GM21381 (cell line): Measurements from ENCODE around the gene GBX1.

Source experiments
- ATAC-seq: cut with Tn5 transposase; IDR thresholded peaks from one replicate; pipeline ENCODE4 v1.9.1; 2021; ENCODE audit warnings: mild to moderate bottlenecking, moderate library complexity; ENCODE audit not compliant: unreplicated experiment

GBX1 gene

DNA sequence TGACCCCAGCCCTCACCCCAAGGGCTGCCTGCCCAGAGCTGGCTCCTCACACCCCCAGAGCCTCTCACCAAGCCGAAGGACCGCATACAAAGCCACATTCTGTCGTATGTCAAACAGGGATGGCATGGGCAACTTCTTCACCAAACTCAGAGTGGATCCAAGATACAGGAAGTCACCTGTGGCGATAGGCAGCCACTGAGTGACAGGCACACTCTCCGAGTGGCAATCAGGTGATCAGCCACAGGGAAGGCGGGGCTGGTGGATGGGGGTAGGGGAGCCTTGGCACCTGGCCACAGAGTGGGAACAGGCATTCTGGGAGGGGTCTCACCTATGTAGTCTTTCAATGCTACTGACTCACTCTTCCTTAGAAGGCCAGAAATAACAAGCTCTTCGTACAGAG lies 26.7 kb upstream of the GBX1 start:
- ATAC-seq: no peak

GRCh38 chr7:151193203-151193978 lies 25.9 kb upstream of the GBX1 start:
- ATAC-seq: no peak

DNA sequence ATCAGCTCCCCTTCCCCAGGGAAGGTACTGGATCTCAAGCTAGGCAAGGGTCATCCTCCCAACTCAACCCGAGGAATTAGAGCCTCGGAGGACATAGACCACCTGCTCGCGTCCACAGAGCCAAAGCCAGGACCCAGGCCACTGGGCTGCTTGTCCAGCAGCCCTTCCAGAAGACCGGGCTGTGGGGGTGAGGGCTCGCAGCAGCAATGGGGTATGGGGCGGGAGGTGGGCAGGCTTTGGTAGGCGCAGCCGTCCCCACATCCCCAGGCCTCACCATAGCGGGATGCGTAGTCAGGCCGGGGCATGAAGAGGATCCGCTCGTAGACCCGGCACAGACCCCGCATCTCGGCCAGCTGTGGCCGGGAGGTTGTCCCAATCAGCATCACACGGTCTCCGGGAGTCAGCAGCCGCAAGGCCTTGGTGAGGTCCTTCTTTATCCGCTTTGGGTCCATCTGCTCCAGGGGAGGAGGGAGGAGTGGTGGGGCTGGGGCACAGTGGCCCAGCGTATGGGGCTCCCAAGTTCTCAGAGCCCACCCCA lies 24.6 kb upstream of the GBX1 start:
- no peak for ATAC-seq

DNA sequence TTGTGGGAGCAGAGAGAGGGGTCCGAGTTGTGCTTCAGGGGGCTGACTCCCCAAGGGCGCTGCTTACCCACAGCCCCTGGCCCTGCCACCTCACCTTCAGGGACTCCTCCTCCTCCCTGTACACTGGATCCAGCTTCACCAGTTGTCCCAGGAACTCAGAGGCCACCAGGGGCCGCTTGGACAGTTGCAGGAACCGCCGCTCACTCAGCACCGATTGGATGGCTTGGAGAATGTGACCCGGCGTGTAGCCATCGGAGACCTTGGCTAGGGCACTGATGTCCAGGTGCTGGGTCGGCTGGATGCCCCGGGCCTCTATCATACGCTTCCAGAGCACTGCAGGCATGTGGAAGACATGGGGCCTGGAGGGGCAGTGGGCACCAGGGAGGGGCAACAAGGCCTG lies 24.1 kb upstream of the GBX1 start:
- no peak for ATAC-seq

- no peak for ATAC-seq
Observed at GRCh38 chr7:151189038-151189437, 21.5 kb upstream of the GBX1 start.

GRCh38 chr7:151188252-151188542 lies 20.7 kb upstream of the GBX1 start:
- ATAC-seq: no peak

DNA sequence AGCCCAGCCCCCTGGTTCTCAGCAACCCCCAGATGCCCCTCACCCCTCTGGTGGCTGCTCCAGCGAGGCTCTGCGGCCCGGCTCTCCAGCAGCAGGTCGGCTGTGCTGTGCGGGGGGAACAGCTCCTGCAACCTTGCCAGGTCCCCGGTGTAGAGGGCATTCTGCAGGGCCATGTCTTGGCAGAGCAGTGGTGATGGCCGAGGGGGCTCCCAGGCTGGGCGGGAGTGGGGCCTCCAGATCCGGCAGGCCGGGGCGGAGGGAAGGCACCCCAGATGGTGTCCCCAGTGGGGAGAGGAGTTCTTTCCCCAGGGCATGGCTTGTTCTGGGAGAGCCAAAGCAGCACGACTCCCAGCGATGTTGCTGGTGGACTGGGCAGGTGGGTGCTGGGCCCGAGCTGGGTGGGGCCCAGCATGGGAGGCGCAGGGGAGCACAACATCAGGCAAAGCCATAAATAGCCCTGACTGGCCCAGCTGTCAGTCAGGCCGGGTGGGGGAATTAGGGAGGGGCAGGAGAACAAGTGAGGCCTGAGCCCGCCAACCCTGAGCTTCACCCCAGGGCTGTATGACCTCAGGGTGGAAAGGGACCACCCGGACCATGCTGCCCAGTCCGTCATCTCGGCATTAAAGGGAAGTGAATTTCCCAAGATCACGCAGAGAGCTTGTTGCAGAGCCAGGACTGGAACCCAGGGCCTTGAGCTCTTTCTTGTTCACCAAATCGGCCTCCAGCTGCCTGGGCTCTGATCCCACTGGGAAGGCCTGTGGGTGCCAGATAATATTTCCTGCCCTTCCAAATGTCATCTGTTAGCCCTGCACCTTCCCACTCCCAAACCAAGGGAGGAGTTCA lies 20.1 kb upstream of the GBX1 start:
- no peak for ATAC-seq

DNA sequence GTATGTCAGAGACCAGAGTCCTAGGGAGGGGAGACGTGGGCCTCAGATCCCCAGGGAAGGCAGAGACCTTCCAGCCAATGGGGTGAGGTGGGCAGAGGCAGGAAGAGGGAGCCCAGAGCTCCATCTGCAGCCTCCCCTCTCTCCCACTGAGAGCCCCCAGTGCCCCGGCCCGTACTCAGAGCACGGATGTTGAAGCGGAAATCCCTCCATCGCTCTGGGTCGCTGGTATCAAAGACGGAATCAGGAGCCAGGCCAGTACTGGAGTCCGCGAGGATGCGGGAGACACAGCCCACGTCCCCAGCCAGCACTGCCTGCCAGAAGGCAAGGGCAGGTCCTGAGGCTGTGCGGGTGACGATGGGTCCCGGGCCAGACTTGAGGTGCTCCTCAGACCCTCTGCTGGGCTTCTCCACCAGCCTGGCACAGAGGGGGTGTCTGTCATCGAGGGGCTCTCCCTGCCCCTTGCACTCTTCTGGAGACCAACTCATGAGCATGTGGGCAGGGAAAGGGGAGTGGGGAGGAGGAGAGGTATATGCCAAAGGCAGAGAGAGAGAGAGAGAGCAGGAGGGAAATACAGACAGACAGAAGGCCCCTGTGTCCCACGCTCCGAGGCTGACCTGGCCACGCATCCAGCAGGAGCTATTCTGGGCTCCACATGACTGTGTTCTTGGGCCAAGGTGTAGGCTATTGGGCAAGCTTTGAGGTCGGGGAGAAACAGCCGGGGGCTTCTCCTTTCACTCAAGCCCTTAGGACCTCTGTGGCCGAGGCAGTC lies 19.3 kb upstream of the GBX1 start, which contains the start of gene ASB10:
Gene ASB10, minus strand, starts transcription at position 611 of the 769 bp plus-strand sequence. Its CDS starts 120 bp downstream, at position 491.
- ATAC-seq: no peak

DNA sequence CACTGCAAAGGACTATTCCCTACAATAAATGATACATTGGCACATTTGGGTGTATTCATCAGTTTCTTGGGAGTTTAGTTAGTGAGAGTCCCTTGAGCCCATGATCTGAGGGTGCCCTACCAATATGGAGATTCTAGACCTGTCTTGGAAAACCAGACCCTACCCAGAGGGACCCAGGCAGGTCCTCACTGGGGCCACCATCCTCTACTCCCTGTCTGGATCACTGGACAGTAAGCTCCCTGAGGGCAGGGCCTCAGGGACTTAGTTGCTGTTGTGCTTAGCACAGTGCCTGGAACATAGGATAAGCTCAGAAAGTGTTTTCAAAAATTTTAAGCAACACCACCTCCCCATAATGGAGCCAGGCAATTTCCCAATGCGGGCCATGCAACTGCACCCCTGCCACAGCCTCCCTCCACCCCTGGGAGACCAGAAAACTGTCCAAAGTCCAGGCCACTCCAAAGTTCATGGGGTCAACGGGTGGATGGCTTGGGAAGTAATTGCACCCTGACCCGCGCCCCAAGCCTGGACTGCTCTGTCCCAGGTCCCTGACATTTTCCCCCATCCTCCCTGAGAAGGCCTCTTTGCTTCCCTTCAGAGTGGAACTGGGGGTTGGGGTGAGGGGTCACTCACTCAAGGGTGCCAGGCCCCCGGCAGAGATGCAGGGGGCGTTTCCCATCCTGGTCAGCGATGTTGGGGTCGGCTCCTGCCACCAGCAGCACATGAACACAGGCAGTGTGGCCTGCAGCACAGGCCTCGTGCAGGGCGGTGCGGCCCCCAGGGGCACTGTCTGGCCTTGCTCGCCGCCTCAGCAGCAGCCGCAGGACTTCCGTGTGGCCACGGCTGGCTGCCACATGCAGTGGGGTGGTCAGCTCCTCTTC lies 18.5 kb upstream of the GBX1 start:
- no peak for ATAC-seq

- ATAC-seq: no peak
Observed at GRCh38 chr7:151181011-151181431, 13.5 kb upstream of the GBX1 start.

DNA sequence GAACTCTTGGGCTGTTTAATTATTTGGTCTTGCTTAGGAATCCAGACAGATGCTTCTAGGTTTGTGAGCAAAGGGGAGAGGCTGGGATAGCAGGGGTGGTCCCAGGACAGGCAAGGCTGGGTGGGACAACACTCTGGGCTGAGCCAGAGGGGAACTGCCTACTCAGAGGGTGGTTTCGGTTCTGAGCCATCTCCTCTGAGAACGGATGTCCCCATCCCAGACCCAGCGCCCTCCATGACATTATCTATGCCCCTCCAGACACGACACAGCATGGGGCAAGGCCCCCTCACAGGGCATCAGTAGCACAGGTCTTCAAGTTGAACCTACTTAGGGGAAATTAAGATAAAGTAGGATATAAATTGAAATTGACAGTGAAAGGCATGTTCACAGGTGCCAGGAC lies 12.5 kb upstream of the GBX1 start:
- no peak for ATAC-seq

- no peak for ATAC-seq
Observed at GRCh38 chr7:151179287-151179860, 11.9 kb upstream of the GBX1 start.

GRCh38 chr7:151178831-151179230 lies 11.3 kb upstream of the GBX1 start:
- no peak for ATAC-seq

DNA sequence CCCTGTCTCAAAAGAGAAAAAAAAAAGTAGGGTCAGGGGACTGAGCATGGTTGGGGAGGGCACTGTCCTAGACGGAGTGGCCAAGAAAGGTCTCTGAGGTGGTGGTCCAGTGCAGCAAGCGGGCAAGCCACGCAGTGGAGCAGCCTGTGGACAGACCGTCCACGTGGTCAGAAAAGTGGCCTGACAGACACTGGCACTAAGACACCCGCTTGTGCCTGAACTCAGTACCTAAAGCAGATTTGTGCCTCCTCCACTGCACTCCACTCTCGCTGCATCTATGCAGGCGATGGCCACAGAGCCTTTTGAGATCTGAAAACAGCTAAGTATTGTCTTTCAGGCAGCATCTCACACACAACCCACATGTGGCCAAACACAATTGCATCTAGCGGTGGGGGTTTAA lies 10.7 kb upstream of the GBX1 start:
- ATAC-seq: no peak

DNA sequence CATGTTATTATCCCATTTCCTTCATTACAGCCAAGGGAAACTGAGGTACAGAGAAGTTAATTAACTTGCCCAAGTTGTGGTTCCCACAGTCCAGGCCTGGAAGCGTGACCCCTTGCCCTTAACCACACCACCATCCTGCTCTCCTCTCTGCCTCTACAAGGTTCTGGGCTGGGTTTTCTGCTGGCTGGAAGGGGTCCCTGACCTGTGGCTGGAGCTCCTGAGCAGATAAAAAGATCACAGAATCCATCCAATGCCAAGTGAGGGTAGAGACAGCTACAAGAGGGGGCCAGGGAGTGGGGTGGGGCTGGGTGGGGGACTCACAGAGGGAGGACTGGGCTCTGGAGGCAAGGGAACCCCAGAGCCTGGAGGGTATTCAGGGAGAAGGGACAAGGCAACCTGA lies 9.8 kb upstream of the GBX1 start:
- no peak for ATAC-seq

- no peak for ATAC-seq
Observed at GRCh38 chr7:151176401-151176800, 8.9 kb upstream of the GBX1 start.

- no peak for ATAC-seq
Observed at GRCh38 chr7:151175793-151176311, 8.4 kb upstream of the GBX1 start.

GRCh38 chr7:151175047-151175792 lies 7.7 kb upstream of the GBX1 start:
- no peak for ATAC-seq
